Activated CD8-positive, alpha-beta memory T cell treated with anti-CD3 and anti-CD28 coated beads for 36 hours (primary cell): ENCODE data around the gene LPCAT2. TPM values are rescaled to one million over a fixed set of nuclear protein-coding genes. Genes with fewer than 3 reads are reported as not detected.

Source experiments
- CTCF ChIA-PET: fragments of 350-600 bp; sonication (Branson Sonifier 250); formaldehyde crosslinking; loops from one replicate; lab custom pipeline; 2021; ENCODE audit warnings: antibody characterized with exemption; lab: Charles Lee
- POLR2A ChIA-PET: fragments of 350-600 bp; sonication (Branson Sonifier 250); formaldehyde crosslinking; loops from one replicate; lab custom pipeline; 2021; ENCODE audit warnings: antibody characterized with exemption; lab: Charles Lee
- total RNA-seq, 2 experiments: library from RNA; stranded (reverse); gene quantifications; one replicate each; pipeline ENCODE4 v1.2.3, GENCODE V29; 2021

Gene LPCAT2
- total RNA-seq, 2 experiments from 2014 or later: 0.10 to 0.19 TPM

DNA sequence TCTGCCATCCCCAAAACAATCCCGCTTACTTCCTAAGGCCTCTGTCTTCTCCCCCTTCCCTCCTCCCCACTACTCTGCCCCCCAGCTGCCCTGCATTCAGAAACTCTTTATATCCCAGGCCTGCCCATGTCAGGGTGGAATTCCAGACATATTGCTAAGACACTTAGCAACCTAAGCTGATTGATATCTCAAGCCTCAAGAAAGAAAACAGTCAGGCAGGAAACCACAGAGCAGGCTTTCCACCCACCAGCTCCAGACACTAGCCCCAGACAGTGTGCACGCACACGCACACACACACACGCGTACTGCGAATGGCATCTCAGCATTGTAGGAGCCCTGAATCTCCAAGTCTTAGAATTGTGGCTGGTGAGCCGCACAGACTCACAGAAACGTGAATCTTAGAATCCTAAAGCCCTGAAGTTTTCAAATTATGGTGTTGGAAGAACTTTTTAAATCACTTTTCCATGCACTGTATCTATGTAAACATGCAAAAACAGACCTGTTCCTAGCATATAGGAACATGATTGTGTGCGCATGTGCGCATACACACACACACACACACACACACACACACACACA lies 8.8 kb upstream of the LPCAT2 start:
- CTCF ChIA-PET: interaction anchor here (0.7 to 1.6 kb wide), 2 partner anchors 13 to 35 kb away, joined by 3 to 7 read pairs; no protein-coding TSS in a partner anchor
- POLR2A ChIA-PET: no interaction called here

DNA sequence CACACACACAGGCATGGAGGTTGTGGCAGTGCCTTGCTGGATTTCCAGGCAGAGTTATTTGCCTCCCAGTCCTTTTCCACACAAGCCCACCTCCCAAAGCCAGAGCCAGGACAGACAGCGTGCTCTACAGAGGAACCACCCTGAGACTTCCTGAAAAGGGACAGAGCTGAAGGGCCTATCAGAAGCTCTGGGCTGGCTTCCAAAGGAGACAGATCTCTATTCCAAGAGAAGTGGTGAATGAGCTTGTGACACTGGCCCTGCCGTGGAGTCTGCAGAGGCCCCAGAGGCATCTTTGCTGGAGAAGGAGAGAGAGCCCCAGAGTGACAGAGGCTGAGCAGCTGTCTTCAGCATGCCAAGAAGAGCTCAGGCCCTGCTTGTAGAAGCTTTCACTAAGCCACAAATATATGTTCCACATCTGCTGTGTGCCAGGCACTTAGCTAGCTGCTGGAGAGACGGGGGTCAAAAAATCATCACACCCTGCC lies 8.3 kb upstream of the LPCAT2 start:
- ChIA-PET POLR2A (no interaction called here), CTCF (interaction anchor here (0.7 to 1.6 kb wide), 2 partner anchors 13 to 36 kb away, joined by 3 to 7 read pairs; no protein-coding TSS in a partner anchor)

DNA sequence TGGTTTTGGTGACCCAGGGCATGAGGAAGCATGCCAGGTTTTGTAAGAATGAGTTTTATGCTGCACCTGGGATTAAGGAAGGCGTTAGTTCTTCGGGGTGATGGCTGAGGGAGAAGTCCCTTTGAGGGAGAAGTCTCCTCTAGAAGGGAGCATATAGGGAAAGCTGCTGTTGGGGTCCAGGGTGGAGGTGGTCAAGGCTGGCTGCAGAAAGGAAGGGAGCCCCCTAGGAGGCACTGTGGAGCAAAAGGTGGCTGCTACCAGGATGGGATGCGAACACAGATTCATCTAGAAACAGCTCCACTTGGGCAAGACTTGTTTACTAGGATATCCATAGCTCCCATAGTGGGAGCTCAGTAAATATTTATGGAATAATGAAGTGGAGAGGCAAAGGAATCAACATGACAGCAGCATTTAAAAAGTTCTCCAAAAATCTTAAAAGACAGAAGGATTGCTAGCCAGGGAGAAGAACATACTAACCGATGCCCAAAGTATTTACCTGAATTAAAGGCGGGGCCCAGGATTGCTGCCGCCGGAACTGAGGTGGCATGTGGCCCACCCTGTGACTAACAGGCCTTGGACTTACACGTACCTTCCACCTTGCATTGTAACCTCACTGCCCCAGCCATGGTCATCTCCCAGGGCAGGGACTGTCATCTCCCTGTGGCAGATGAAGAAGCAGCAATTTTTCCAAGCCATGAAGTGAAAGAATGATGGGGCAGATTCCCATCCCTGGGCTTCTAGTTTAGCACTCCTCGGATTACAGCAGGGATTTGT lies 7.1 kb upstream of the LPCAT2 start:
- ChIA-PET POLR2A (no interaction called here), CTCF (interaction anchor here (1.6 kb wide), 1 partner anchor 37 kb away, joined by 3 read pairs; no protein-coding TSS in a partner anchor)

DNA sequence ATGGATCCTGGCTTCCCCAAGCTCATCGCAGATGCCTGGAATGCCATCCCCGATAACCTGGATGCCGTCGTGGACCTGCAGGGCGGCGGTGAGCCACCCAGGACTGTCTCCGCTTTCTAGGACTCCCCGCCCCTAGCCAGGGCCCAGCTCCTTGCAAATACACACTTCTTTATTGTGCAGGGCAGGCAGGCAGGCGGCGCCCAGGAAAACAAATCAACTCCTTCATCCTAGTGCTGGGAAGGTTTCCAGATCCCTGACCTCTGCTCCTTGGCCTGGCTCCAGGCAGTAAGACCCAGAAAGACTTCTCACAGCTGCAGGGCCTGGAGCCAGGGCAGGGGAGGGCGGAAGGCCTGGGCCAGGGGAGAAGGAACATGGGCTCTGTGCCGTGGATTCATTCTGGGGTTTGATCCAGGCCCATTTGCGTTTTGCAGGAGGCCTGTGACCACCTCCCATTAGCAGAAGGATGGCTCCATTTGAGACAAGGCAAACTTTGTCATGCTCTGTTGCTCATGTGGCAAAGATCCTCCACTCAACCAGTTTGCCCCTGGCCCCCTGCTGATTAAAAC lies 6.0 kb upstream of the LPCAT2 start:
- POLR2A ChIA-PET: no interaction called here
- CTCF ChIA-PET: no interaction called here

DNA sequence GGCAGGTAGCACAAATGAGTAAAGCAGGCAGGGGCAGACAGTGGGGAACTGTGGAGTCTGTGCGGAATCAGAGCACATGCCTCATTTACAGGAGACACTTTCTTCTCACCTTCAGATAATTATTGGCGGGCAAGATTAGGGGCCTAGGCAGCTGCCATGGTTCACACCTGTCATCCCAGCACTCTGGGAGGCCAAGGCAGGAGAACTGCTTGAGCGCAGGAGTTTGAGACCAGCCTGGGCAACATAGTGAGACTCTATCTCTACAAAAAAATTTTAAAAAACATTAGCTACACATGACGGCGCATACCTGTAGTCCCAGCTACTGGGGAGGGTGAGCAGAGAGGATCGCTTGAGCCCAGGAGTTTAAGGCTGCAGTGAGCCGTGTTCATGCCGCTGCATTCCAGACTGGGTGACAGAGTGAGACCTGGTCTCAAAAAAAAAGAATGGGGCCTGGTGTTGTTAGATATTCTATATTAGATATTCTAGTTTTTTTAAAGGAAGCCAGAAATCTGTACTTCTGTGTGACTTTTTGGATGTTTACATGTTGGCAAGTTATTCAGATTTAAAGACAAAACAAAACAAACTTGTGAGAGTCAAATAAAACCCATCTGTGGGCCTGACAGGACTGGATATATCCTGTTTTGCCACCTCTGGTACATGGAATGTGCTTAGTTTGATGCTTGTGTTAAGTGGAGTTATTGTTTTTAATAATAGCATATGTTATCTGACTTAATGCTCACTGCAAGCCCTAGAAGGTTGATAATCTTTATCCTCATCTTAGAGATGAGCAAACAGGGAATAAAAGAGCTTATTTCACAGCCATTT lies 4.9 kb upstream of the LPCAT2 start:
- ChIA-PET POLR2A (no interaction called here), CTCF (no interaction called here)

DNA sequence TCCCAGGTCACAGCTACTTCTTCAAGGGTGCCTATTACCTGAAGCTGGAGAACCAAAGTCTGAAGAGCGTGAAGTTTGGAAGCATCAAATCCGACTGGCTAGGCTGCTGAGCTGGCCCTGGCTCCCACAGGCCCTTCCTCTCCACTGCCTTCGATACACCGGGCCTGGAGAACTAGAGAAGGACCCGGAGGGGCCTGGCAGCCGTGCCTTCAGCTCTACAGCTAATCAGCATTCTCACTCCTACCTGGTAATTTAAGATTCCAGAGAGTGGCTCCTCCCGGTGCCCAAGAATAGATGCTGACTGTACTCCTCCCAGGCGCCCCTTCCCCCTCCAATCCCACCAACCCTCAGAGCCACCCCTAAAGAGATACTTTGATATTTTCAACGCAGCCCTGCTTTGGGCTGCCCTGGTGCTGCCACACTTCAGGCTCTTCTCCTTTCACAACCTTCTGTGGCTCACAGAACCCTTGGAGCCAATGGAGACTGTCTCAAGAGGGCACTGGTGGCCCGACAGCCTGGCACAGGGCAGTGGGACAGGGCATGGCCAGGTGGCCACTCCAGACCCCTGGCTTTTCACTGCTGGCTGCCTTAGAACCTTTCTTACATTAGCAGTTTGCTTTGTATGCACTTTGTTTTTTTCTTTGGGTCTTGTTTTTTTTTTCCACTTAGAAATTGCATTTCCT lies 3.4 kb upstream of the LPCAT2 start:
- ChIA-PET CTCF (no interaction called here), POLR2A (no interaction called here)

DNA sequence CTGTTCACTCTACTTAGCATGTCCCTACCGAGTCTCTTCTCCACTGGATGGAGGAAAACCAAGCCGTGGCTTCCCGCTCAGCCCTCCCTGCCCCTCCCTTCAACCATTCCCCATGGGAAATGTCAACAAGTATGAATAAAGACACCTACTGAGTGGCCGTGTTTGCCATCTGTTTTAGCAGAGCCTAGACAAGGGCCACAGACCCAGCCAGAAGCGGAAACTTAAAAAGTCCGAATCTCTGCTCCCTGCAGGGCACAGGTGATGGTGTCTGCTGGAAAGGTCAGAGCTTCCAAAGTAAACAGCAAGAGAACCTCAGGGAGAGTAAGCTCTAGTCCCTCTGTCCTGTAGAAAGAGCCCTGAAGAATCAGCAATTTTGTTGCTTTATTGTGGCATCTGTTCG lies 2.8 kb upstream of the LPCAT2 start:
- POLR2A ChIA-PET: no interaction called here
- CTCF ChIA-PET: no interaction called here

DNA sequence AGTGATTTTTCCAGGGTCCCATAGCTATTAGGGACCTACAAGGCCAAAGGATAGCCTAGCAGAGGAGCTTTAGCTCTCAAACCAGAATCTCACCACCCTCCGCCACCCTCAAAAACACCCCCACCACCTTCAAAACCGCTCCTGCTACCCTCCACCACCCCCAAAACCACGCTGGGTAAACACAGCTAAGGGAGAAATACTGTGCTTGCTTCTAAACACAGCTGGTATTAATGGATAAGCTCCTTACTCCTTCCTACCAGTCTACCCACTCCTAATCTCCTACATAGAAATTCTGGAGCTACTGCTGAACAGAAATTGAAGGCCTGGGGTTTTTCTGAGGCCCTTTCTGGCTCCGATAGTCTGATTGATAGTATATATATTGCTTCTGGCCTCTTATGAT lies 2.2 kb upstream of the LPCAT2 start:
- CTCF ChIA-PET: no interaction called here
- POLR2A ChIA-PET: no interaction called here

DNA sequence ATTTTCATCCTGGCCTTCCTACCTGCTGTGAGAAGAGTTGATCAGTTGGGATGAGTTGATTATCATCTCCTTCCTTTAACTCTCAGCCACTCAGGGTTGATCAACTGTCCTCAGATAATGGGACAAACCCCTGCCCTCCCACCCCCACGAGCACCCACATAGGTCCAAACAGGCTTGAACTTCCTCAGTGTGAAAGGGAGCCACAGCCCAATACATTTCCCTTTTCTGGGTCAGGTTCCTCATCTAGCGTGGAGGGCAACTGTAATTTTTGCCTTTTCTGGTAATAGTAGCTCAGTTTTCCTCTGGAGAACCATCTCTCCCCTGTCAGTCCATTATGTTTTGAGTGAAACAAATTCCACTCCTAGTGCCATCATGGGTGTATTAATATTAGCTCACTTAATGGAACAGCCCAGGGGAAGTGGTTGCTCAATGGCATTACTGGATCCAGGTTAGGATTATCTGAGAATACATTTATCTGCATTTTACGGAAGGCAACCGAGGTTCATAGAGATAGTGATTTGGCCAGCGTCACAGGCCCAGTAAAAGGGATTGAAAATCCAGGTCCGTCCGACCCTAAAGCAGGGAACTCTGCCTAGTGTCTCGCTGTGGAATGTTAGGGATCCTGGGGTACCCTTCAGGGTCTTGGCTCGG lies 476 bp upstream of the LPCAT2 start:
- POLR2A ChIA-PET: no interaction called here
- CTCF ChIA-PET: no interaction called here

DNA sequence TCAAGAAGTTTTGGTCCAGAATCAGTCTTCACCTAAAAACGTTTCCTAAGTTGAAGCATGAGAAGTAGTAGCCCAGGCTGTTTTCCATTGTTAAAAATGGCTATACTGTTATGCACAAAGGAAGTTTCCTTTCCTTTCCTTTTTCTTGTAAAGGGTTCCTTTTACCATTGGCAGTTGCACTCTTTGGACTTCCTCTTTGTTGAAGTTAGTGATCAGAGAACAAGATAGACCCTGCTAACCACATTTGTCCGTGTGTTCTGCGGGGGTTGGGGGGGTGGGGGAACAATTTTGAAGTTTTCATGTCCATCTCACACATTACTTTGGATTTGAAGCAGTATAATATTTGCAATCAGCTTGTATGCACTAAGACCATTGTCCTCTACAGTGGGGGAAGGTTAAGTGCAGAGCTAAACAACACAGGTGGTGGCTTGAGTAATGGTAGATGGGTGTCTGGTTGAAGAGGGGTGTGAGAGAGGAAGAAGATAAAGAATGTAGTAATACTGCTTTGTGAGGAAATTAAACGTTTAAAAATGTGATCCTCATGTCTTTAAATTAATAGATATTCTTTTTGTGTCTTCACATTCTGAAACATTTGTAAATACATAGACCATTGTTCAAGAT lies 1.4 kb downstream of the LPCAT2 start:
- ChIA-PET CTCF (no interaction called here), POLR2A (no interaction called here)

DNA sequence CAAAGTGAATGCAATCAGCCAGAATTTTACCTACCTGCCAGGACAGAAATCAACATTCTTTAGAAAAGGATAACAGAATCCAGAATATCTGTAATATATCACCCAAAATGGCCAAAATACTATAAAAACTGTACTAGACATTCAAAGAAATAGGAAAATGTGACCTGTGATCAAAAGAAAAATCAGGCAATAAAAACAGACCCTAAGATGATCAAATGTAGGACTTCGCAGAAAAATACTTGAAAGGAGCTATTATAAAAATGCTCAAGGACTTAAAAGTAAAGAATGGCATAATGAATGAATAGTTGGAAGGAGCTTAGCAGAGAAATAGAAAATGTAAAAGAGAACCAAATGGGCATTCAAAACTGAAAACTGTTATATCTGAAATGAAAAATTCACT lies 4.1 kb downstream of the LPCAT2 start:
- CTCF ChIA-PET: interaction anchor here (1.0 kb wide), 1 partner anchor 13 kb away, joined by 7 read pairs; no protein-coding TSS in a partner anchor
- POLR2A ChIA-PET: no interaction called here

DNA sequence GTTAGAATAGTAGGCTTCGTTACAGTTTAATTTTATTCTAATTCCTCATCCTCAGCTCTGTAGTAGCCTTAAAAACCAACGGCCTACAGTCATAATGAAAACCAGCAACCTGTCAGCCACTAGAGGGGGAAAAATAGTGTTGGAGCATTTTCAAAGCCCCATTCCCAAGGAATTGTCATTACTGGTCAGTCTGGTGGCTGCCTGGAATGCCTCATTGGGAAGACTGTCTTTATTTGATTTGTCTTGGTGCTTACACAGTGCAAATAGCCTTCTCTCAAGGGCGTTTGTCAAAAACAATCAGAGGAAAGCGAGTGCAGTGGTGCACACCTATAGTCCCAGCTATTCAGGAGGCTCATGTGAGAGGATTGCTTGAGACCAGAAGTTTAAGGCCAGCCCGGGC lies 4.7 kb downstream of the LPCAT2 start:
- POLR2A ChIA-PET: no interaction called here
- CTCF ChIA-PET: interaction anchor here (1.0 kb wide), 1 partner anchor 14 kb away, joined by 7 read pairs; no protein-coding TSS in a partner anchor

DNA sequence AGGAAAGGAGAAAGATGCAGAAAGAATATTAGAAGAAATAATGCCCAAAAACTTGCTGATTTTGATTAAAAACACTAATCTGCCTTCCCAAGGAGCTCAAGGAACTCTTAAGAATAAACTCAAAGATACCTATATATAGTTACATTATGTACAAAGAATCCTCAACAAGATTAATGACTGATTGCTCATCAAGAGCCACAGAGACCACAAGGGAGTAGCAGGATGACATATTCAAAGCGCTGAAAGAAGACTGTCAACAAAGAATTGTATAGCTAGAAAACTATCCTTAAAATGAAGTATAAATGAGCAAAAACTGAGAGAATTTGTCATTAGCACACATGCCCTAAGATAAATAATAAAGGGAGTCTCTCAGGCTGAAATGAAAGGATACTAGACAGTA lies 6.2 kb downstream of the LPCAT2 start:
- ChIA-PET POLR2A (no interaction called here), CTCF (no interaction called here)

DNA sequence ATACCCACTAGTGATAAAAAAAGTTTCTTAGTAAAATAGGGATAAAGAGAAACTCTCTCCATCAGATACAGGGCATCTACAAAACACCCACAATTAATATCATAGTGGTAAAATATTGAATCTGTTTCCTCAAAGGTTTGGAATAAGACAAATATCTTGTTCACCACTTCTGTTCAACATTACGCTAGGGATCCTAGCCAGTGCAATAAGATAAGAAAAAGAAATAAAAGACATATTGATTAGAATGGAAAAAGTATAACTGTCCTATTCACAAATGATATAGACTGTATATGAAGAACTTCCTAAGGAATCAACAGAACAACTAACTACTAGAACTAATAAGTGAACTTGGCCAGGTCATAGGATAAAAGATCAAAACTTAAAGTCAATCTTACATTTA lies 12.9 kb downstream of the LPCAT2 start:
- POLR2A ChIA-PET: no interaction called here

DNA sequence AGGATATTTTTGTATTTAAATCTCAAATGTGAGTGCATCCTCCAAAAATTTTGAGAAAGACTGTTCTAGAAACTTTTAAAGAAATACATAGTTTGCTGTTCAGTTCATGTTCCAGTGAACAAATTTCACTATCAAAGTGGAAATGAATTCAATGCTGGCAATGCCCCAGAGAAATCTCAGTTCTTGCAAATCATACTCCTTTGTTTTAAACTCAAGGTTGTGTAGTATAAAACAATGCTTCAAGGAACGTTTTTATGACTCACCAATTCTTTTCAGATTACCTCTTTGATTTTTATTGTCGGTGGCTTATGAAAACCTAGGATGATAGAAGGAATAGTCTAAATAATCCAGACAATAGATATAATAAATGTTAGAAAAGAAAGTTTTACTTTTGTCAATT lies 17.6 kb downstream of the LPCAT2 start:
- ChIA-PET POLR2A (no interaction called here), CTCF (no interaction called here)

More for the DNA sequence above, 12.9 kb downstream of the LPCAT2 start:
- CTCF ChIA-PET: no interaction called here

DNA sequence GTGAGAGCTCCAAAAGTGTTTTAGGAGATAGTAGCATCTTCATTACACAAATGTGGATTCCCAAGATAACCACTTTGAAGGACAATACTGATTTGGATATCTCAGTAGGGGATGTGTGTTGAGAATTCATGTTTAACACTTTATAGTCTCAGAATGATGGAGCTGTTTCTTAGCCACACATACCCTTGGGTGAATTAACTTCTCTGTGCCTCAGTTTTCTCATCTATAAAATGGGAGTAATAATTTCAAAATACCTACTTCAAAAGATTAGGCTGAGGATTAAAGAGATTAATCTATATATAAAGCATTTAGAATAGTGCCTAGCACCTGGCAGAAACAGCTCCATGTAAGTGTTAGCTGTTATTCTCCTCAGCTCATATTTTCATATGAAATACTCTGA lies 19.0 kb downstream of the LPCAT2 start:
- POLR2A ChIA-PET: no interaction called here
- CTCF ChIA-PET: no interaction called here

DNA sequence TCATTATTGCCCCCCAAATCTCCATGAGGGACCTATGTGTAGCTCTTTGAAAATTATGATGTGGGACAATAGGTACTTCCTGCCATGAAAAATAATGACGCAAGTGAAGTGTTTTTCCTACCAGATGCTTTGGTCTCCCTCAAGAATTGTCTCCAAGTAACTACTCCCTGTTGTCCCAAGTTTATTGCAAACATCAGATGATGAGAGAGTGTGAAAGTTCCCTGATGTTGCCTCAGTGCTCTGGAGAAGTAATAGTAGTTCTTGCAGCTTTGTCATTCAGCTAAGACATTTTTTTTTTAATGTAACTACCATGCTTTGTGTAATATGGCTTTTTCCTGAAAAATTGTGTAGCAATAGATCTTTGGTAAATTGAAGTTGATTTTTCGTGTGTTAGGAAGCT lies 20.1 kb downstream of the LPCAT2 start:
- POLR2A ChIA-PET: no interaction called here
- CTCF ChIA-PET: no interaction called here

DNA sequence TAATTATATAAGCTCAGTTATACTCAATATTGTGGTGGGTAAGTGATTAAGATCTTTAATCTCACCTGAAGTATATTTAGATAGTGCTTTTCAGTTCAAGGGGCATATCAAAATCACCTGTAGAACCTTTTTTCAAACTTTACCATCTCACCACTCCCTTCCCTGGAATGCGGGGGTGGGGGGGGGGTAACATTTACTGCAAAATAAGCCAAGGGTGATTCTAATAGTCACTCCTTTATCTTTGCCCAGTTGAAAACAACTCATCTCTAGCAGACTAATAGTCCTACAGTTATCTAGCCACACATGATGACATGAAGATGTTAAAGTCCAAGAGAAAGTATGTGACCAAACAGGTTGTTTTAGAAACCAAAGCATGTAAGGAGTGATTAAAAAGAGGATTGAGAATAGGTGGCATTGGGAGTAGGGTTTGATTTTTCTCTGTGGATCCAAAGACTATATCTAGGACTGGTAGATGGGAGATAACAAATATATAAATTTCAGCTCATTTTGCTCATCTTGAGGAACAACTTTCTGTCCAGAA lies 21.5 kb downstream of the LPCAT2 start:
- ChIA-PET POLR2A (no interaction called here), CTCF (no interaction called here)
